NCI-H1417 treated with DMSO at 0.1 percent for 48 hours (cell line): ENCODE results near the gene IKBKG.
"Not testable (repeated sequence)": the region's sequence is repeated elsewhere in the genome, so short reads cannot be mapped to it uniquely, and the experiment has no call there.

Experiments
- DNase-seq: peaks from one replicate; lab custom pipeline; 2025; lab: John Stamatoyannopoulos, UW

Gene IKBKG, protein sequence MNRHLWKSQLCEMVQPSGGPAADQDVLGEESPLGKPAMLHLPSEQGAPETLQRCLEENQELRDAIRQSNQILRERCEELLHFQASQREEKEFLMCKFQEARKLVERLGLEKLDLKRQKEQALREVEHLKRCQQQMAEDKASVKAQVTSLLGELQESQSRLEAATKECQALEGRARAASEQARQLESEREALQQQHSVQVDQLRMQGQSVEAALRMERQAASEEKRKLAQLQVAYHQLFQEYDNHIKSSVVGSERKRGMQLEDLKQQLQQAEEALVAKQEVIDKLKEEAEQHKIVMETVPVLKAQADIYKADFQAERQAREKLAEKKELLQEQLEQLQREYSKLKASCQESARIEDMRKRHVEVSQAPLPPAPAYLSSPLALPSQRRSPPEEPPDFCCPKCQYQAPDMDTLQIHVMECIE

DNA sequence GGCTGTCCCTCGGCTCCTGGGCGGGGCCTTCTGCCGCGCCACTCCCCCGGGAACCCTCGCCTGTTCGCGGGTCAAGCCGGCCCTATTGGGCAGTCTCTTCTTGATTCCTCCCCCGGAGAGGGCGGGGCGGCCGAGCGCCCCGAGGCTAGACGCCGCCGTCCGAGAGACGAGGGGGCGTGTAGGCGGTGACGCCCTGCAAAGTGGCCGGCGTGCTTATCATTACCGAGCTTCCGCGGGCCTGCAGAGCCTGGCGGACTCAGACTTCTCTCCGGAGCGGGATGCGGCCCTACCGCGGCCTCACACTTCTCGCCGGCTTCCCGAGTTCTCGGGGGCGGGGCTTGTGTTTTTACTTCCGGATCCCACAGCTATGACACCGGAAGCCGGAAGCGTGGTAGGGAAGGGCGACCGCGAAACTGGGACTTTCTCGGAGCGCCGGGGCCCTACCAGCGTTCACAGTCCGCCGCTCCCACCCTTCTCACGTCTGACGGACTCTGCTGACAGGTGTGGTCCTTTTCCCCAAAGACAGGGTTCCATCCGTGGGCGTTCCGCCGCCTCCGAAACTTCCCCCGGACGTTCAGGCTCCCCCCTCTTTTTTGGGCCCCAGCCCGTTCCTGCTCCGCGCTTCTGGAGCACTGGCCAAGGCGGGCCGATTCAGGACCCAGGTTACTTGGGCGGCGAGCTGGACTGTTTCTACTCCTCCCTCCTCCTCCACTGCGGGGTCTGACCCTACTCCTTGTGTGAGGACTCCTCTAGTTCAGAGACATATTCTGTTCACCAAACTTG, at the start of gene IKBKG:
IKBKG (plus strand) TSS at position 376 of the 783 bp plus-strand sequence. CDS start 4,383 bp downstream, outside the sequence.
- peak; percentile 56 for DNase-seq

DNA sequence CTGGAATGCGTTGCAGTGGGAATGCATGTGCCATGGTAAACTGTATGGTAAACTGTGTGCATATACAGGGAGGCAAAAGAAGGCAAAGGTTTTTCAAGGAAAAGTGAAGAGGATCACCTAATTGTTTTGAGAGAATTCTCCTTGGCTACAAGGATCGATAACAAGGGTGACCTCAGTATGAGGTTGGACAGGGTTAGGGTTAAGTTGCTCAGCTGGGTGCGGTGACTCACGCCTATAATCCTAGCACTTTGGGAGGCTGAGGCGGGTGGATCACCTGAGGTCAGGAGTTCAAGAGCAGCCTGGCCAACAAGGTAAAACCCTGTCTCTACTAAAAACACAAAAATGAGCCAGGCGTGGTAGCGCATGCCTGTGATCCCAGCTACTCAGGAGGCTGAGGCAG, 46.0 kb upstream of the IKBKG start:
- DNase-seq = not testable (repeated sequence)

DNA sequence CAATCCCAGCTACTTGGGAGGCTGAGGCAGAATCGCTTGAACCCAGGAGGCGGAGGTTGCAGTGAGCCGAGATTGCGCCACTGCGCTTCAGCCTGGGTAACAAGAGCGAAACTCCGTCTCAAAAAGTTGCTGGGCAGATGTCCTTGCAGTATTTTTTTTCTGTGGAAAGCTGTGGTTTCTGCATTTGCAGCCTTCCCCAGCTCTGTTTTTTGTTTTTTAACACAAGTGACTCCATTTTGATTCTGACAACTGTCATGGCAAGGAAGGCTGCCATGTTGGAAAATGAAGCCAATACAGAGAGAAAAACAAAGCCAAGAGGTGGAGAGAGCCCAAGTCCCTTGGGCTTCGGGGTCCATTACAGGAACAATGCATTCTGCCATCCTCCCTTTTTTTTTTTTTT, 45.3 kb upstream of the IKBKG start:
- DNase-seq = no peak

DNA sequence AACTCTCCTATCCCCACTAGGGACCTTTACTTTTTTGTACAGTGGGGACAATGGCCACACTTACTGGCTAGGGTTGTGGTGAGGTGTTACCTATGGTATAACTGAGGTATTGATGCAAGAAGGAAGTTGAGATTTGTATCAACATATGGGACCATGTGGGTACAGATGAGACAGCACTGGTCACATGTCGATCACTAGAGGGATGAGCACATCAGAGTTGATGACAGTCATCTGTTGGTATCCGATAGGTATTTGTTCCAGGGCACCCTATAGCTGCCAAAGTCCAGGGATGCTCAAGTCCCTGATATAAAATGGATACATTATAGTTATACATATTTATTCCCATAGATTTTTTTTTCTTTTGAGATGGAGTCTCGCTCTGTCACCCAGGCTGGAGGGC, 44.4 kb upstream of the IKBKG start:
- no peak for DNase-seq

DNA sequence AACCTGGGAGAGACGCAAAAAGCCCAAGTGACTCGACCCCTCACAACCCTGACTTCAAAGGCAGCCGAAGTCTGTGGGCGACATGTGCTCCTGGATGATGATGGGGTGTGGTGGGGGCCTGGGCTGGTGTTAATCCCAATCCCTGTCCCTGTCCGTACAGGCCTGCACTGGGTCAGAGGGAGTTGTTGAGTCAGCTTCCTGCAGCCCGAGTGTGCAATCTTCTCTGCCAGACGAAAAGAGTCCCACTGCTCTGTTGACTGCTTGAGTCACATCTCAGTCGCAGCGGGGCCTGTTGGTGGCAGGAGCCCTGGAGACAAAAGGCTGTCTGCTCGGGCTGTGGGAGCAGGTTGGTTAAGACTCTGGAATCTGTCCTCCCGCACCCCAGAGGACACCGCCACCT, 41.7 kb upstream of the IKBKG start:
- DNase-seq = no peak

DNA sequence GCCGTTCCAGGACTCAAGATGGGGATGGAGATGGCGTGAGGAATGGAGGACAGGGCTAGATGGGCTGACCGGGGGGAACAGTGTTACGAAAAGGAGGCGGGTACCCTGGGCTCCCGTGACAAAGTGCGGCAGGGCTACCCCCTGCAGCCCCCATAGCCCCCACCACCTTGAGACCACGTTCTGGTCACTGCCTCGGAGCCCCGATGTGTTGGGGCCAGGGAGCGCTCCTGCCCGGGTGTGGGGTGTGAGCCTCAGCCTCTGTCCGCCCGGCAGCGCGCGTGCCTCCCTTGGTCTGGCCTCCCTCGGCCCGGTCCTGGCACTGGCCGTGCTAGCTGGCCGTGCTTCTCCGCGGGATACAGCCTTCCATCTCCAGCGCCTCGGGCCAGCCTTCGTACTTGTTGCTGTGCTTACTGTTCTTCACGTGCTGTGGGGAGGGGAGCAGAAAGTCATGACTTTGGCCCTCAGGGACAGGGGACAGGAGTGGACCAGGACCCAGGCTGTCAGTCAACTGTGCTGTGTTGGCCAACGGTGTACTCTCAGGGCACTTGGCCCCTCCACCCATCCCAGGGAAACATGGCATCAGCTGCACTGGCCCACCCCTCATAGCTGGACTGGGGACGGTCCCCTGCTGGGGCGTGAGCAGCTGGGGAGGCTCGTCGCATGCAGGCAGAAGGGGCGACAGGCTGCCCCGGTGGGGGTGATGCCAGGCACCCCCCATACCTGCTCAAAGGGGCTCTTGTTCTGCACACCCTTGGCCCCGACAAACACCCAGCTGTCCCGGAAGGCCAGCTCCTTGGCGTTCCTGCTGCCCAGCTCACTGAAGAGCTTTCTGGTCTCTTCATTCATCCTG, 40.7 kb upstream of the IKBKG start:
- DNase-seq = no peak

DNA sequence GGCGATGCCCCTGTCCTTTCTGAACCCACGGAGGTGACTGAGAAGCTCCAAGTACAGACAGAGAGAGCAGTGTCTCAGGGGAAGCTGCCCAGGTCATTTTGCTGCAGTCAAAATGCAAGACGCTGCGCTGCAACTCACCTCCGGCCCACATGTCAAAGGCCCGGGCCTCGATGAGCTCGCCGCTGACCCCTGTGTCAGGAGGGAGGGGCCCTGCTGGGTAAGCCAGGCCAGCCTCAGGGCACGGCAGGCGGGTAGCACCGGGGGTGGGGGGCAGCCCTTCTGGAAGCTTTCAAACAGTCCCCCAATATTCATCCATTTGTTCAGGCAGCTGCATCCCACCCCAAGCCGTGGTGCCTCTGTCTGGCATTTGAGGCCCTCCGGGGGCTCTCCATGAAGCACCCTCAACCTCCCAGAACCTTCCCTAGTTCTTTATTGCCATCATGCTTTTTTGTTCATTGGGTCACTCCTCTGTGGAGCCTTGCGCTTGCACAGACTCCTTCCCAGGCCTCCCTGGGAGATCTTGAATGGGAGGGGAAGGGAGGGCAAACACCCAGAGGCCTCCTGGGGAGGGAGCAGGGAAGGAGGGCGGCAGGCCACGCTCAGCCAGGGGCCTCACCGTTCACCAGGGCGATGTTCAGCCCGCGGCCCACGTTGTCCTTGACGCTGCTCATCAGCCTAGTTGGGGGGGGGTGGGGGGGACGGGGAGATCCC, 39.6 kb upstream of the IKBKG start:
- no peak for DNase-seq

DNA sequence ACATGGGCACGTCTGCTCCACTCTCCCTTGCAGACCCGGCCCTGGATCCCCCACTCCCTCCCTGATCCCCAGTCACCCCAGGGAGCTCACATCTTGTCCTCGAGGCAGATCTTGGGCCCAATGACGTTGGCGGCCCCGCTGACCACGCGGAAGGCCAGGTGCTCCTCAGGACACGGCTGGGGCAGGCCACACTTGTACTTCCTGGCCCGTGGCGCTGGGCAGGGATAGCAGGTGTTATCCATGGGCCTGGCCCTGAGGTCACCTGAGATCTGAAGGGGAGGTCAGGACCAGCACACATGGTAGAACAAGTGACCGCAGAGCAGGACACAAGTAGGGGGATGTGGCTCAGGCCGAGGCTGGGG, 39.1 kb upstream of the IKBKG start:
- DNase-seq = no peak

DNA sequence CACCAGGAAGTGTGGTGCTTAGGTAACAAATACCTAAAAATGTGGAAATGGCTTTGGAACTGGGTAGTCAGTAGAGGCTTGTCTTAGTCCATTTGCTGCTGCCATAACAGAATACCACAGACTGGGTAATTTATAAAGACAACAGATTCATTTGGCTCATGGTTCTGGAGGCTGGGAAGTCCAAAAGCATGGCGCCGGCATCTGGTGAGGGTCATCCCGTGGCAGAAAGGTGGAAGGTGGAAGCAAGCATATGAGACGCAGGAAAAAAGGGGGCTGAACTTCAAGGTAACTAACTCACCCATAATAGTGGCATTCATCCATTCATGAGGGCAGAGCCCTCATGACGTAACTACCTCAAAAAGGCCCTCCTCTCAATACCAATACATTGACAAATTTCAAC, 38.0 kb upstream of the IKBKG start:
- DNase-seq = no peak

DNA sequence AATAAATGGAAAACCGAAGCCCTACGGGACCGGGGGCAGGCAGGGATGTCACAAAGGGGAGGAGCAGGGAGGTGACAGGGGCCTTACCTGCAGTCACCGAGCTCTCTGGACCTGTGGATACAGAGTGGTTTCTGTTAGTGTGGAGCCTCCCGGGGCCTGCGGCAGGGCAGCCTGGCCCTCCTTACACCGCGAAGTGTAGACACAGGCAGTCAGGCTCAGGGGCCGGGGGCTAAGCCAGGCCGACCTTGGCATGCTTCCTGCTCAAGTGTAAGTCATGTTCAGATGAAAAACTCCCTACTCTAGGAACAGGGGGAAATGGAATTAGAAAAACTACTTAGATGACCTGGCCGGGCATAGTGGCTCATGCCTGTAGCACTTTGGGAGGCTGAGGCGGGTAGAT, 35.7 kb upstream of the IKBKG start:
- no peak for DNase-seq

DNA sequence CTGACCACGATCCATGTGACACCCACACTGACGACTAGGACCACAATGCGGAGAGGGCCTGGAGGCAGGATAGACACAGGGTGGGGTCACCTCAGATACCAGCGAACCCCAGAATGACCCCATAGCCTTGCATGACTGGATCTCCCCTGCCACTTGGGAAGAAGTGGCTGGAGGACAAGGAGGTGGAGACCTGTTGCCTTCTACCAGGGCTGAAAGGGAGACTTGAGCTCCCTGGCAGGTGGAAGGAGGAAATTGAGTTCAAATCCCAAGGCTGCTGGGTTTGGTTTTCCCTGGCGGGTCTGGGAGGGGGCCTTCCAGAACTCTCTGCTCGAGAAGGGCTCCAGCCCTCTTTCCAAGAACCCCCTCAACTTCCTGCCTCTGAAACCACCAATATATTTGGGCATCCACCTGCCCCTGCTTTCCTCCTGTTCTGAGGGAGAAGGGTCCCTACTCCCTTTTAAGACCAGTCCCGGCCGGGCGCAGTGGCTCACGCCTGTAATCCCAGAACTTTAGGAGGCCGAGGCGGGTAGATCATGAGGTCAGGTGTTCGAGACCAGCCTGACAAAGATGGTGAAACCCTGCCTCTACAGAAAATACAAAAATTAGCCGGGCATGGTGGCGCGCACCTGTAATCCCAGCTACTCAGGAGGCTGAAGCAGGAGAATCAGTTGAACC, 34.4 kb upstream of the IKBKG start:
- no peak for DNase-seq

DNA sequence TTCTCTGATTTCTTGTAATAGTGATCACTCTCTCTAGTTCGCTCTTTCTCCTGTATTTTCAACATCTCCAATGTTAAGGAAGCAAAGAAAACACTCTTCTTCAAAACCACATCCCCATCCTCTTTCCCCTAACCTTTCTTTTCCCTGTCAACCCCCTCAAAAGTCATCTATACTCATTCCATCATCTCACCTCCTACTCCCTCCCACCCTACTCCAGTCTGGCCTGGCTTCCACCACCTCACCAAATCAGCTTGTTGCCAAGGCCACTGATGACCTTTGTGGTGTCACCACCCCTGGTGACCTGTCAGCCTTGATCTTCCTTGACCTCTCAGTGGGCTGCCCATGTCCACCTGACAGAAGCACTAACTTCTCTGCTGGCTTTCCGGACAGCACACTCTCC, 33.7 kb upstream of the IKBKG start:
- no peak for DNase-seq

DNA sequence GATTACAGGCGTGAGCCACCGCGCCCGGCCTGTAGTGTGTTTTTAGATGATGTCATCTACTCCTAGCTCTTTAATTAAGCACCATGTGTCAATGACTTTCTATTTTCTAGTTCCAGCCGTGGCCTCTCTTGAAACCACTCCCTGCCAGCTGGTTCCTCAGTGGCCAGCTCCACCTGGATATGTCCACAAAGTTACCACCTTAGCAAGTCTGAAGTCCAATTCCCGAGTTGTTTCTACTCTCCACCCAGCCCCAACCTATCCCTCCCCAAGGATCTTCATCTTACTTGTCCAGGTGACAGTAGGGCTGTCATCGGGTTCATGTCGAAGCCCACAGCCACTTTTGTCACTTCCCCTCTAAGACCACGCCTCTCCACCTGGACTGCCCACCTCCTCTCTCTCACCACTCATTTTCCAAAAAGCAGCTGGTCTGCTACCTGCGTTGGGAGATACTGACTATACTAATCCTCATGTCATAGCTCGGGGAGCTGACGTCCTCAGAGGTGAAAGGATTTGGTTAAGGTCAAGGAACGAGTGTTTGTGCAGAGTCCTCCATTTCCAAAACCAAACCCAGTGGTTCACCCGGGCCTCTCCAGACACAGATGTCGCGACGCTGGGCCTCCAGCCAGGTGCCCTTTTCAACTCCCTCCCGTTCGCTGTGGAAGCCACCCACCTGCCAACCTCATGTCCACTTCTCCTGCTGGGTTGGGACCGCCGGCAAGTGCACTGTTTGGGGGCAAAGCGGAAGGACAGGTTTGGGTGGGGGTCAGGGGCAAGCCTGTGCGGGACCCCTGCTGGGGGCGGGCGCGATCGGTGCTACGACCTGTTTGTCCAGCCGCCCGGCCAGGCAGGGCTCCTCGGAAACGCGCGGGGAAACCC, 32.1 kb upstream of the IKBKG start:
- no peak for DNase-seq

DNA sequence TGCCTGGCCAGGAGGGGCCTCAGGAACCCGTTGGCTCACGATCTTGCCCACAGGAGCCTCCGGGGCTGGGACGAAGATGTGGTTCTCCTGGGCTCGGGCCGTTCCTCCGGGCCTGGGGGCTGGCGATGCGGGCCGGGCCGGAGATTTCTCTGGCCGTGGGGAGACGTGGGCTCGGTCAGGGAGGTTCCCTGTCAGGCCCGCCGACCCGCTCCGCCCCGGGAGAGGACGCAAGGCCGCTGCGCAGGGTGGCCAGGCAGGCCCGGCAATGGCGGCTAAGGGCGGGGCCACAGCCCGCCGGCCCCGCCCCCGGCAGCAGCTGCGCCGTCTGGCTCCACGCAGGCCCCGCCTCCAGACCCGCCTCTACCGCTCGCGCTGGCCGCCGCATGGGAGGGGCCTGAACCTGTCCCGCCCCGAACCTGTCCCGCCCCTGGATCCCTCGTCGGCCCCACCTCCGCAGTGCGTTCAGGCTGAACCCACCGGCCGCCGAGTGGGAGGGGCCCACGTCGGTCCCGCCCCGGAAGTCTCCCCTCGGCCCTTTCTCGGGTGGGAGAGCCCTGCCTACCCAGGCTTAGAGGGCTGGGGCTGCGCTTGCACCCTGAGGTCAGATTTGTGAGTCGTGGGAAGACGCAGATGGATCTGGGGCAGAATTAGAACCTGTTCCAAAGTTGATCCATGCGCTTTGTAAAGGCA, 31.3 kb upstream of the IKBKG start, which contains the start of gene FAM3A:
FAM3A (minus strand) TSS at position 267 of the 690 bp plus-strand sequence. CDS start 460 bp downstream, outside the sequence.
- peak; percentile 70 for DNase-seq

DNA sequence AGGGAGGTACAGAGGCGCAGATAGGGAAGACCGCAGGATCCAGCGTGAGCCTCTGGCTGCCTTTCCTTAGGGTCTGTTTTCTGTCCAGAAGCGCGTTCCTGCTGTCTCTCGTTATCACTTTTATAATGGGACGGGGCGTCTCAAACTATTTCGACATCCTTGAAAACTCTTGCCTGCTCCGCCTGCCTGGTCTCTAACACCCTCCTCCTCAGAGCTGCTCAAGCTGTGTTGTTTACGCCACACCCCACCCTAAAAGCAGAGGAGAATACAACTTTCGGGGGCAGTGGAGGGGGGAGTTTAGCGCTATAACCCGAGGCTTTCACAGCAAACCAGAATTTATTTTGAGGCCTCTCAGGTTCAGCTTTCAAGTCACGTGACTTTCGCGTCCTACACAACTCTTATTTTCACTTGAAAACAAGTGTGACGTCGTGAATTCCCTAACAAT, 30.7 kb upstream of the IKBKG start:
- no peak for DNase-seq

DNA sequence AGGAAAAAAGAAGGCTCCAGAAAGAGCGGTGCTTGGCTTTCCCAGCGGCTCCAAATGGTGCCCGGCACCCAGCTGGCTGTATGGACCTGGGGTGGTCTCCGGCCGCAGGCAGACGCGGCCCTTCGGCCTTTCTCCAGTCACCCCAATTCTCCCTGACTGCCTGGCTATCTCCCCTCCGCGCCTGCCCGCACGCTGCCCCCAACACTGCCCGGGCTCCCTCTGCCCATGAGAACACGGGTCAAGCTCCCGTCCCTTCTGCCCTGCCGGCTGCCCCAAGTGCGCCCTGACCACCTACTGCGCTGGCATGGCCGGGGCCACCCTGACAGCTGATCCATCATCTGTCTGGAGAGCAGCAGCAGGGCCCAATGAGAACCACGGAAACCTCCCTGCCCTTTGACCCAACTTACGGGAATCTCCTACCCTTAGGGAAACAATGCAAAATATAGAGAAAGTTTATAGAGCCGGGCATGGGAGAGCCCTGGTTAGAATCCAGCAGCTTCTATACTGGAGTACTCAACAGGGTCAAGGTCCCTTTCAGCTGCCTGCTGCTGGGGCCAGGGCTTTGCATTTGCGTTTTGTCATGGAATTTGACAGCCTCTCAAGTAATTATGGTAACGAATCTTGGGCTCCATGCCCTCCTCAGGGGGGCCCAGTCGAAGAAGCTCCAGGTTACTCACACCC, 30.2 kb upstream of the IKBKG start:
- no peak for DNase-seq

DNA sequence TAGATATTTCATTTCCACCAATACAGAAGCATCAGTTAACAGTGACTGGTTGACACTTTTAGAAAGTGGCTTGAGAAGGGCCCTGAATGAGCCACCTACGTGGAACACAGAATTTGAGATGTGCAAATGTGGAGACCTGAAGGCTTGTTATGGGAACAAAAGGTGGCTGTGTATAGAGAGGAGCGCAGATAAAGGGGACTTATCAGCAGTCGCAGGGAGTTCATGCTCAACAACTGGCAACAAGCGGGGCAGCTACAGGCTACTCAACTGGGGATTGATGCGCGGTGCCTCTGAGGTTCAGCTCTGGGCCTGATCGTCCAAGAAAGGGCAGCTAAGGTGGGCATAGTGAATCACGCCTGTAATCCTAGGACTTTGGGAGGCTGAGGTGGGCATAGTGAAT, 28.0 kb upstream of the IKBKG start:
- no peak for DNase-seq

DNA sequence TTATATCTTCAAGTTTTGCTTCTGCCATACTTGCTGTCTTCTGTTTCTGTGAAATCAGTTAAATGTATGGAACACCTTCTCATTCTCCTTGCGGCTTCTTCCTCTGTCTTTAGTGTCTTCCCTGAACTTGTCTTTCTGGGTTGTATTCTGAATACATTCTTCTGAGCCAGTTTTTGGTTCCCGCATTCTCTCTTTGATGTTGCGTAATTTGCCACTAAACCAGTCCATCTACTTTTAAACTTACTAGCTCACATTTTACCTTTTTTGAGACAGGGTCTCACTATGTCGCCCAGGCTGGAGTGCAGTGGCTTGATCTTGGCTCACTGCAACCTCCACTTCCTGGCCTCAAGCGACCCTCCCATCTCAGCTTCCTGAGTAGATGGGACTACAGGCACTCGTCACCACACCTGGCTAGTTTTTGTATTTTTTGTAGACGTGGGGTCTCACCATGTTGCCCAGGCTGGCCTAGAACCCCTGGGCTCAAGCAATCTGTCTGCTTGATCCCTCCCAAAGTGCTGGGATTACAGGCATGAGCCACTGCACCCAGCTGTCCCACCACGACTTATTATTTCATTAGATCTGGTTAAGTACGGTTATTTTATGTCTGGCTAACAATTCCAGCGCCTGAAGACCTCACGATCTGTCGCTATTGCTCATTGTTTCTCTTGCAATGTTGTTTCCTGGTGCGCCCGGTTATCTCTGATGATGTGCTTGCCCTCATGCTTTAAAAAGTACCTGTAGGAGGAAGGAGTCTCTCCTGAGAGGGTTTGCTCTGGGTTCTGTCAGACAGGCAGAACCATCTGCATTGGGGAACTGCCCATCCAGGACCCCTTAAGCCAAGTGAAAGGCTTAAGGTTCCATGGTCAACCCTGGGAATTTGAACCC, 21.6 kb upstream of the IKBKG start:
- no peak for DNase-seq
